Parathyroid adenoma (tissue), 2 donors: ENCODE measurements around the gene CERK.

ENCODE experiments used
- H2AFZ ChIP-seq: fragments of 300-600 bp; sonication (generic); one replicate; pipeline ENCODE4 v1.7.0; 2017; ENCODE audit warnings: antibody characterized with exemption, mild to moderate bottlenecking
- H3K27ac ChIP-seq: fragments of 300-600 bp; sonication (generic); one replicate; pipeline ENCODE4 v1.7.0; 2017
- H3K27me3 ChIP-seq: fragments of 300-600 bp; sonication (generic); one replicate; pipeline ENCODE4 v1.7.0; 2017; ENCODE audit warnings: low read length; ENCODE audit not compliant: control insufficient read depth, insufficient read depth
- H3K36me3 ChIP-seq: fragments of 300-600 bp; sonication (generic); one replicate; pipeline ENCODE4 v1.7.0; 2017; ENCODE audit warnings: low read length; ENCODE audit not compliant: control insufficient read depth, insufficient read depth
- H3K4me1 ChIP-seq: fragments of 300-600 bp; sonication (generic); one replicate; pipeline ENCODE4 v1.7.0; 2017; ENCODE audit warnings: control low read depth
- H3K4me2 ChIP-seq: fragments of 300-600 bp; sonication (generic); one replicate; pipeline ENCODE4 v1.7.0; 2017; ENCODE audit warnings: low read length
- H3K4me3 ChIP-seq: fragments of 300-600 bp; sonication (generic); one replicate; pipeline ENCODE4 v1.7.0; 2017; ENCODE audit warnings: low read depth, low read length
- H3K79me2 ChIP-seq: fragments of 300-600 bp; sonication (generic); one replicate; pipeline ENCODE4 v1.7.0; 2017; ENCODE audit warnings: control low read depth
- H3K9ac ChIP-seq: fragments of 300-600 bp; sonication (generic); one replicate; pipeline ENCODE4 v1.7.0; 2017; ENCODE audit warnings: mild to moderate bottlenecking
- H3K9me3 ChIP-seq: fragments of 300-600 bp; sonication (generic); one replicate; pipeline ENCODE4 v1.7.0; 2017; ENCODE audit warnings: low read length; ENCODE audit not compliant: control insufficient read depth
- TF ChIP-seq, protein P1 (sequence below): fragments of 300-600 bp; sonication (generic); IDR thresholded peaks from one replicate; pipeline ENCODE4 v1.7.0; 2017; ENCODE audit warnings: antibody characterized with exemption, mild to moderate bottlenecking
- donor health status: primary hyperparathyroidism.

CERK gene

DNA sequence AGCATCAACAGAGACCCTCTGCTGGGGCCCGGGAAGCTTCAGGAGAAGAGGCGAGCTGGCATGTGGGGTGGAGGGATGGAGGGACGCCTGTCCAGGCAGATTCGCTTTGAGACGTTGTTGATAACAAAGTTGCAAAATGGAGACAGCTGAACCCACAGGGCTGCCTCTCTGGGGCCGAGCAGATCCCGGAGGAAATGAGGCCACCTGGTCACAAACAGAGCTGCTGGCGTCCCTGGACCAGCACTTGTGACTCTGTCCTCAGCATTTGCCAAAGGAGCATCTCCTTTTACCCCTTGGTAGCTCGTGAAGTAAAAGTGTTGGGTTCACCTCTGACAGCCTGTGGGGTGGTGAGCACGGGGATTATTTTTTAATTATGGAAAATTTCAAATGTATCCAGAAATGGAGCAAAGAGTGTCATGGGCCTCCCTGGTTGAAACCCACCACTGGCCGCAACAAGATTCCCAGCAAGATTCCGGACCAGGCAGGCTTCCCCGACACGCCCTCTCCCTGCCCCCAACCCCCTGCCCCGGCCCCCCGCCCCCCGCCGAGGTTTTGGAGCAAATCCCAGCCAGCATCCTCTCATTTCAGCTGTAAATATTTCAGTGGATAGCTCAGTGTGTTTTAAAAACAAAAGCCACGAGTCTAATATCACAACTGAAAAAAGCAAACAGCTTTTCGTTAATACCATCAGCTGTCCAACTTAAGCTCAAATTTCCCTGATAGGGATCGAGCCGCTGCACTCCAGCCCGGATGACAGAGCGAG, 97.6 kb downstream of the CERK start:
- TF ChIP-seq, protein P1, sequence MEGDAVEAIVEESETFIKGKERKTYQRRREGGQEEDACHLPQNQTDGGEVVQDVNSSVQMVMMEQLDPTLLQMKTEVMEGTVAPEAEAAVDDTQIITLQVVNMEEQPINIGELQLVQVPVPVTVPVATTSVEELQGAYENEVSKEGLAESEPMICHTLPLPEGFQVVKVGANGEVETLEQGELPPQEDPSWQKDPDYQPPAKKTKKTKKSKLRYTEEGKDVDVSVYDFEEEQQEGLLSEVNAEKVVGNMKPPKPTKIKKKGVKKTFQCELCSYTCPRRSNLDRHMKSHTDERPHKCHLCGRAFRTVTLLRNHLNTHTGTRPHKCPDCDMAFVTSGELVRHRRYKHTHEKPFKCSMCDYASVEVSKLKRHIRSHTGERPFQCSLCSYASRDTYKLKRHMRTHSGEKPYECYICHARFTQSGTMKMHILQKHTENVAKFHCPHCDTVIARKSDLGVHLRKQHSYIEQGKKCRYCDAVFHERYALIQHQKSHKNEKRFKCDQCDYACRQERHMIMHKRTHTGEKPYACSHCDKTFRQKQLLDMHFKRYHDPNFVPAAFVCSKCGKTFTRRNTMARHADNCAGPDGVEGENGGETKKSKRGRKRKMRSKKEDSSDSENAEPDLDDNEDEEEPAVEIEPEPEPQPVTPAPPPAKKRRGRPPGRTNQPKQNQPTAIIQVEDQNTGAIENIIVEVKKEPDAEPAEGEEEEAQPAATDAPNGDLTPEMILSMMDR: no peak
- H3K4me1 ChIP-seq: no peaks in the 10 kb centered on the region
- no peak overlapping the region for H3K4me2 ChIP-seq
- H3K4me3 ChIP-seq: no peak overlapping the region
- H2AFZ ChIP-seq: no peak overlapping the region
- no peak overlapping the region for H3K9ac ChIP-seq
- H3K79me2 ChIP-seq: no peaks in the 10 kb centered on the region
- H3K9me3 ChIP-seq: no peaks in the 10 kb centered on the region
- no peaks in the 10 kb centered on the region for H3K36me3 ChIP-seq
- H3K27ac ChIP-seq: no peak overlapping the region
- H3K27me3 ChIP-seq: no peaks in the 10 kb centered on the region

DNA sequence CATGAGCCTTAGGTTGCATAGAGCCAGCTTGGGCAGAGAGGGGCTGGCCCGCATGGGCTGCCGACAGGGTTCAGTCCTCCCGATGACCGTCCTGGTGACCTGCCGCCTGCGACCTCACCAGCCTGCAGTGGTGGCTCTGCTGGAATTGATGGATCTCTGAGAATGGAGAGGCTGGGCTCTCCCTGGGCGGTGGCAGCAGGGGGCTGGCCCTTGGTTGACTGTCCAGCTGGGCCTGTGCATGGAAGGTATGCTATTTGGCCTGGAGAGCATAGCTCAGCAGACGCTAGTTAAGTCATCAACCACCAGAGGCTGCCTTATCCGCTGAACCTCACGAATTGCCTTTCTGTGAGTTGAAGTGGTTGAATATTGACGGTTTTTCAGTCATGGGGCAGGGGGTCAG, 98.2 kb downstream of the CERK start:
- no peaks in the 10 kb centered on the region for H3K9me3 ChIP-seq
- H3K4me2 ChIP-seq: no peak overlapping the region
- TF ChIP-seq, protein P1: no peak
- H3K4me3 ChIP-seq: no peak overlapping the region
- no peaks in the 10 kb centered on the region for H3K27me3 ChIP-seq
- H3K9ac ChIP-seq: no peak overlapping the region
- H3K79me2 ChIP-seq: no peaks in the 10 kb centered on the region
- no peak overlapping the region for H3K27ac ChIP-seq
- no peak overlapping the region for H2AFZ ChIP-seq
- H3K4me1 ChIP-seq: no peaks in the 10 kb centered on the region
- no peaks in the 10 kb centered on the region for H3K36me3 ChIP-seq

DNA sequence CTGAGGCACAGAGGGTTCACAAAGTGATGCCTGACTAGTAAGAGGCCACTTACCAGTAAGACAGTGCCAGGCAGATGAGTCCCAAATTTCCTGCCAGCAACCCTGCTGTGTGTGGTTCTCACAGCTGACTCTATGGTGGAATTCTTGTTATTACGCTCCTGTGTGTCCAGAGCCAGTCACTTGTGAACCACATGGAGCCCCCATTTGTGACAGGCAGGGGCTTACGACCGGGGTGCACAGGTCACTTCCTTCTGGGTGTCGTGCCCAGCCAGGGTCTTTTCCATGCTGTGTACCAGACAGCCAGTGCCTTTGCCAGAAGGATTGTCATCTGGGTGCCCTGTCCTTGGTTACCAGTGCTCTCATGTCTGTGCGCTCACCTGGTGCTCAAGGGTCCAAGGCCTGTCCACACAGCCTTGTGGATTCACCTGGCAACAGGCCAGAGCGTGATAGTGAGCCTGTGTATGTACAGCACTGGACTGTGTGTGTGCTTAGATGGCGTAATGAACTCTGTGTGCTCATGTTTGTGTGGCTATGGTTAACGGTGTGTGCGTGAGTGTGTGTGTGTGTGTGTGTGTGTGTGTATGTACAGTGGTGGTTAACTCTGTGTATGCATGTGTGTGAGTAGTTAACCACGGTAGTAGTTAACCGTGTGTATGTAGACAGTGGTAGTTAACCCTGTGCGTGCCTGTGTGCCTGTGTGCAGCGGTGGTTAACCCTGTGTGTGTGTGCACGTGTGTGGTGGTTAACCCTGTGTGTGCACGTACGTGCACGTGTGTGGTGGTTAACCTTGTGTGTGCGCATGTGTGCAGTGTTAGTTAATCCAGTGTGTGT, 99.2 kb downstream of the CERK start:
- Histone ChIP-seq H2AFZ (no peak overlapping the region), H3K27ac (no peak overlapping the region), H3K79me2 (no peaks in the 10 kb centered on the region), H3K9me3 (no peaks in the 10 kb centered on the region), H3K9ac (no peak overlapping the region), H3K27me3 (no peaks in the 10 kb centered on the region), H3K4me2 (no peak overlapping the region), H3K4me1 (no peaks in the 10 kb centered on the region), H3K36me3 (no peaks in the 10 kb centered on the region), H3K4me3 (no peak overlapping the region)
- TF ChIP-seq, protein P1: no peak

DNA sequence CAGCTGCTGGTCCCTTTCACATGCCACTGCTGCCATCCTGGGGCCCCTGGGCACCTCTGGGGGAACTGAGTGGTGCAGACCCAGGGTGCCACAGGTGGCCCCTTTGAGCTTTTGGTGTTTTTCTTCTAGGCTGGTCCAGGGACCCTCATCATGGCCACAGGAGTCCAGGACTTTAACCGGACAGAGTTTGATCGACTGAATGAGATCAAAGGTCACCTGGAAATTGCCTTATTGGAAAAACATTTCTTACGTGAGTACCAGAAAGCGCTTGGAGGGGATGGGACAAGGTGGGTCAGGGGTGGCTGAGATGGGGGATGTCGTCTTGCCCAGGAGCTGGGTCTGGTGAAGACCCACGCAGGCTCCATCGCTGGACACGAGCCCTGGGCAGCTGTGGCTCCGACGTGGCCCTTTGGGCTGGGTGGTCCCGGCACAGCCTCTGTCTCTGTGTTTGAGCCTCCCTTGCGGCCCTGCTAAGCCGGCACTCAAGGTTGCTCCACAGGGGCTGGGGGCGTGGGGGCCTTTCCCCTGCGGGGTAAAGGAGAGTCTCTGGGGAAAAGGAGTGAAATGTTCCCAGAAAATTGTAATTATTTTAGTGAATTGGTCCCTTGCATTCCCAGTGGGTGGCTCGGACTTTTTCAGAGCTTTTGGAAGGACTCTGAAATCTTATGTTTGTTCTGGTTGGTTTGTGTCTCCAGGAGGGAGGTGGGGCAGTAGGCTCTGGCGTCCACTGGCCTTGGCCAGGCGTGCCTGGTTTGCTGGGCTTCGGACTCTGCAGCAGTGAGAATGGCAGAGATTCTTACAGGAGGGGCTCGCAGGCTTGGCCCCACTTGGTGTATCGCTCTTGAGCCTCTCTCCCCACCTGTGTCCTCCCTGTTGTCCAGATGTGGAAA, 100.1 kb downstream of the CERK start:
- Histone ChIP-seq H3K27ac (no peak overlapping the region), H3K4me3 (no peak overlapping the region), H3K27me3 (no peaks in the 10 kb centered on the region), H3K4me1 (no peaks in the 10 kb centered on the region), H3K9me3 (no peaks in the 10 kb centered on the region), H3K9ac (no peak overlapping the region), H3K36me3 (no peaks in the 10 kb centered on the region), H2AFZ (no peak overlapping the region), H3K4me2 (no peak overlapping the region), H3K79me2 (no peaks in the 10 kb centered on the region)
- TF ChIP-seq, protein P1: no peak
